Testis (tissue), 2 donors: ENCODE data around the gene TSPAN19.

Source experiments
- CTCF ChIP-seq, 3 experiments: fragments of 450-650 bp in 2 of 3; fragments of 200-600 bp in 1 of 3; sonication (generic) in 1 of 3; IDR thresholded peaks; one replicate each; pipeline ENCODE4 v1.5.1; 2016 to 2019; ENCODE audit warnings: antibody characterized with exemption in 3 of 3, mild to moderate bottlenecking in 2 of 3, moderate library complexity in 1 of 3
- POLR2A ChIP-seq: fragments of 450-650 bp; IDR thresholded peaks from one replicate; pipeline ENCODE4 v1.6.1; 2017; ENCODE audit warnings: antibody characterized with exemption, mild to moderate bottlenecking, moderate library complexity

- TF ChIP-seq CTCF (IDR thresholded peaks at IDR 0.05) (peak; percentile 16 to 82 (median 52)), POLR2A (no peak)
Observed at GRCh38 chr12:85057370-85057963, 21.4 kb upstream of the TSPAN19 start.
